RWPE2 (cell line): ENCODE data around the gene GNG11.

Experiments used
- ATAC-seq: fragments of 200-7000 bp; cut with Tn5 transposase; 3 replicates; pipeline ENCODE4 v1.9.1; 2021; ENCODE audit warnings: low read depth
- DNase-seq: peaks from one replicate; pipeline ENCODE4 v3.0.0-alpha.2; 2020; ENCODE audit warnings: low spot score
- H3K27ac ChIP-seq: fragments of 450-650 bp; 2 replicates; pipeline ENCODE4 v1.5.1; 2017; ENCODE audit warnings: mild to moderate bottlenecking; ENCODE audit not compliant: poor library complexity, severe bottlenecking
- H3K27me3 ChIP-seq: fragments of 250-450 bp; sonication (Bioruptor Pico); 2 replicates; pipeline ENCODE4 v1.5.1; 2021; ENCODE audit warnings: mild to moderate bottlenecking, moderate library complexity; ENCODE audit not compliant: insufficient read depth, poor library complexity, severe bottlenecking
- H3K36me3 ChIP-seq: fragments of 250-450 bp; sonication (Bioruptor Pico); 2 replicates; pipeline ENCODE4 v1.5.1; 2020; ENCODE audit warnings: low read depth, mild to moderate bottlenecking, moderate library complexity
- H3K4me1 ChIP-seq: fragments of 250-450 bp; sonication (Bioruptor Pico); 2 replicates; pipeline ENCODE4 v1.5.1; 2021; ENCODE audit warnings: mild to moderate bottlenecking, moderate library complexity; ENCODE audit not compliant: insufficient read depth, poor library complexity, severe bottlenecking
- H3K4me3 ChIP-seq: fragments of 250-450 bp; sonication (Bioruptor Pico); 2 replicates; pipeline ENCODE4 v1.5.1; 2021; ENCODE audit warnings: mild to moderate bottlenecking, moderate library complexity; ENCODE audit not compliant: severe bottlenecking
- H3K9me3 ChIP-seq: fragments of 250-450 bp; sonication (Bioruptor Pico); 2 replicates; pipeline ENCODE4 v1.5.1; 2021; ENCODE audit warnings: mild to moderate bottlenecking, moderate library complexity; ENCODE audit not compliant: severe bottlenecking
- TF ChIP-seq, protein P1 (sequence below): fragments of 450-650 bp; IDR thresholded peaks from one replicate; pipeline ENCODE4 v1.5.1; 2017; ENCODE audit warnings: mild to moderate bottlenecking, moderate library complexity; ENCODE audit not compliant: poor library complexity, severe bottlenecking

Gene GNG11

GRCh38 chr7:93921607-93922566 lies at the start of gene GNG11:
Gene GNG11, plus strand, starts transcription at chr7:93921735. Its CDS starts 403 bp downstream, at chr7:93922138.
- Histone ChIP-seq H3K4me1 (peaks cover 12% of the 10 kb centered on the region), H3K4me3 (peak within 1 kb of the TSS; percentile 45), H3K27ac (peak within 1 kb of the TSS; percentile 20), H3K36me3 (no peaks in the 10 kb centered on the region), H3K27me3 (no peaks in the 10 kb centered on the region), H3K9me3 (no peaks in the 10 kb centered on the region)
- TF ChIP-seq, protein P1, sequence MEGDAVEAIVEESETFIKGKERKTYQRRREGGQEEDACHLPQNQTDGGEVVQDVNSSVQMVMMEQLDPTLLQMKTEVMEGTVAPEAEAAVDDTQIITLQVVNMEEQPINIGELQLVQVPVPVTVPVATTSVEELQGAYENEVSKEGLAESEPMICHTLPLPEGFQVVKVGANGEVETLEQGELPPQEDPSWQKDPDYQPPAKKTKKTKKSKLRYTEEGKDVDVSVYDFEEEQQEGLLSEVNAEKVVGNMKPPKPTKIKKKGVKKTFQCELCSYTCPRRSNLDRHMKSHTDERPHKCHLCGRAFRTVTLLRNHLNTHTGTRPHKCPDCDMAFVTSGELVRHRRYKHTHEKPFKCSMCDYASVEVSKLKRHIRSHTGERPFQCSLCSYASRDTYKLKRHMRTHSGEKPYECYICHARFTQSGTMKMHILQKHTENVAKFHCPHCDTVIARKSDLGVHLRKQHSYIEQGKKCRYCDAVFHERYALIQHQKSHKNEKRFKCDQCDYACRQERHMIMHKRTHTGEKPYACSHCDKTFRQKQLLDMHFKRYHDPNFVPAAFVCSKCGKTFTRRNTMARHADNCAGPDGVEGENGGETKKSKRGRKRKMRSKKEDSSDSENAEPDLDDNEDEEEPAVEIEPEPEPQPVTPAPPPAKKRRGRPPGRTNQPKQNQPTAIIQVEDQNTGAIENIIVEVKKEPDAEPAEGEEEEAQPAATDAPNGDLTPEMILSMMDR = no peak
- DNase-seq (peak; percentile 58), ATAC-seq (peak; percentile 92)

DNA sequence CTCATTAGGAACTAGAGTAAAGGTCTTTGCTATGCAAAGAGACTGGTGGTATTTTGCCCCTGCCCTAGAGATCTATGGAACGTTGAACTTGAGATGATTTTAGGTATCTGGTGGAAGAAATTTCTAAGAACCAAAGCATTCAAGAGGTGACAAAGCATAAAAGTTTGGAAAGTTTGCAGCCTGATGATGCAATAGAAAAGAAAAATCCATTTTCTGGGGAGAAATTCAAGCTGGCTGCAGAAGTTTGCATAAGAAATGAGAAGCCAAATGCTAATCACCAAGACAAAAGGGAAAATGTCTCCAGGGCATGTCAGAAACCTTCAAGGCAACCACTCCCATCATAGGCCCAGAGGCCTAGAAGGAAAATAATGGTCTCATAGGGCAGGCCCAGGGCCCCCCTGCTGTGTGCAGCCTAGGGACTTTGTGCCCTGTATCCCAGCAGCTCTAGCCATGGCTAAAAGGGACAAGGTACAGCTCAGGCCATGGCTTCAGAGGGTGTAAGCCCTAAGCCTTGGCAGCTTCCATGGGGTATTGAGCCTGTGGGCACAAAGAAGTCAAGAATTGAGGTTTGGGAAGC lies 47.4 kb upstream of the GNG11 start:
- Histone ChIP-seq H3K4me1 (no peaks in the 10 kb centered on the region), H3K9me3 (no peaks in the 10 kb centered on the region), H3K36me3 (no peaks in the 10 kb centered on the region), H3K27ac (no peak overlapping the region), H3K4me3 (no peak overlapping the region), H3K27me3 (no peaks in the 10 kb centered on the region)
- ATAC-seq = no peak
- TF ChIP-seq, protein P1 = no peak
- DNase-seq = no peak

DNA sequence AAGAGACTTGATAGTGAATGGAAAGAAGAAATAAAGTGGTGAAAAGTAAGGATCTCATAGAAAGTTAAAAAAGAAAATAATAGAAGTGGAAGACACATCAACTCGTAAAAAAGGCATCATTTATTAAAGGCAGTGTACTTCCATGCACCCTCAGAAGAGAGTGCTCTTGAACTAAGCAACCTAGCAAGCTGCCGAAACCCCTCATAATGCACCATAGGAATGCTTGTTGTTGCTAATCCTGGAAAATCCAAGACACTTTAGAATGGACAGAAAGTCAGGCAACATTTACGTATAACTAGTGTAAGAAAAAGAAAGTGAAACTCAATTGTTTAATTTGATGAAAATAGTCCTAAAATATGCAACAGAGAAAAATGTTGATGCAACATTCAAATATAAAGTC lies 43.8 kb upstream of the GNG11 start:
- H3K27ac ChIP-seq = no peak overlapping the region
- H3K9me3 ChIP-seq = no peaks in the 10 kb centered on the region
- no peak for DNase-seq
- H3K36me3 ChIP-seq = no peaks in the 10 kb centered on the region
- no peaks in the 10 kb centered on the region for H3K27me3 ChIP-seq
- ATAC-seq = no peak
- TF ChIP-seq, protein P1 = no peak
- no peaks in the 10 kb centered on the region for H3K4me1 ChIP-seq
- no peak overlapping the region for H3K4me3 ChIP-seq

- TF ChIP-seq, protein P1 = no peak
- no peak overlapping the region for H3K27ac ChIP-seq
- no peaks in the 10 kb centered on the region for H3K27me3 ChIP-seq
- no peak for ATAC-seq
- no peaks in the 10 kb centered on the region for H3K4me1 ChIP-seq
- no peaks in the 10 kb centered on the region for H3K9me3 ChIP-seq
- H3K4me3 ChIP-seq = no peak overlapping the region
- no peak for DNase-seq
- H3K36me3 ChIP-seq = no peaks in the 10 kb centered on the region
Observed at GRCh38 chr7:93879356-93879755, 42.2 kb upstream of the GNG11 start.
